Fibroblast of pulmonary artery (primary cell): ENCODE measurements around the gene FGF4.

Experiments
- DNase-seq: peaks from one replicate; pipeline ENCODE4 v3.0.0-alpha.2; 2010; ENCODE audit warnings: low read depth
- H3K4me3 ChIP-seq: replicated peaks from 2 replicates; pipeline ENCODE4 v1.5.1; 2011; ENCODE audit warnings: low read depth, mild to moderate bottlenecking, control low read depth, low read length, moderate library complexity
- CTCF ChIP-seq: IDR thresholded peaks from 2 replicates; pipeline ENCODE4 v1.5.1; 2011; ENCODE audit warnings: mild to moderate bottlenecking, control low read depth, low read length, inconsistent platforms; ENCODE audit errors: missing control alignments

The FGF4 gene

DNA sequence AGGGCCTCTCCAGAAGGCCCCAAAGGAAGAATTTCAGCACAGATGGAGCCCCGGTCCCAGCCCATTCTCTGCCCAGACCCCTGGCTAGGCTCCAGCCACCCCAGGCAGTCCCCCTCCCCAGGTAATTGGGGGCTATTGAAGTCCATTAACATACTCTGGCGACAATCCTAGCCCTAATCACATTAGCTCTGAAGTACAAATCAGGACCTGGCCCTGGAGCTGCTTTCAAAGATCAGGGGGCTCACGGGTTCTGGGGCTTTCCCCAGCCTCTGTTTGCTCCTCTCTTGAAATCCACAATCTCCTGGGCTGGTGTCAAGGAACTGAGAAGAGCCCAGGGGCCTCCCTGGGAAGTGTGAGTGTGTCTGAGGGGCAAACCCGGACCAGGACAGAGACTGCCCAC, 22.3 kb downstream of the FGF4 start:
- H3K4me3 ChIP-seq: no peak overlapping the region
- no peak for DNase-seq
- TF ChIP-seq CTCF: no peak

GRCh38 chr11:69750875-69751597, 24.1 kb downstream of the FGF4 start:
- no peak overlapping the region for H3K4me3 ChIP-seq
- no peak for TF ChIP-seq CTCF
- no peak for DNase-seq

DNA sequence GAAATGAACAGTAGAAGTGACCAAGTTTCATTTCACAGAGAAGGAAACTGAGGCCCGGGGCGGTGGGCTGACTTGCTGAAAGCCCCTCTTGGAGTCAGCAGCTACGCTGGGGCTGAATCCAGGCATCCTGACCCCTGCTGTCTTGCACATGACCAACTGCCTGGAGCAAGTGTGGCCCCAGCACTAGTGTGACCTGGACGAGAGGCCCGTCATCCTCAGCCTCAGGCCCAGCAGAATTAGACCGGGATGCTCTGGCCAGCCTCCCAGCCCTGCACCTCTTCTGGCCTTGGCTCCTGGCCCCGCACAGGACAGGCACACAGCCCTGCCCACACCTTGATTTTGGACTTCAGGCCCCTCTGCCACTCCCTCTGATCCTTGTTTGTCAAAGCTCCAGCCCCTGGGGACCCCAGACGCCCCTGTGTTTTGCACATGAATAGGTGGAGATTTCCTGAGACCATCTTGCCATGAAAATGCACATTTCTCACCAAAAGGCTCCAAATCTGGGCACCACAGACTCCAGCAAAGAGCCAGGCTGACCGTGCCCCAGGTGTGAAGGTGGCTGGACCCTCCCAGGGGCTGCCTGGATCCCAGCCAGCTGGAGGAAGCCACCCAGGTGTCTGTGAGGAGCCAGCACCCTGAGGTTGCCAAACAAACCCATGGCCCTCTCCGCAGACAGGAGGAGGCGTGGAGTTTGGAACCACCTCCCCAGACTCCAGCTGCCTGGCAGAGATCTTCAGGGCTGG, 24.9 kb downstream of the FGF4 start:
- no peak for TF ChIP-seq CTCF
- no peak overlapping the region for H3K4me3 ChIP-seq
- DNase-seq: no peak

DNA sequence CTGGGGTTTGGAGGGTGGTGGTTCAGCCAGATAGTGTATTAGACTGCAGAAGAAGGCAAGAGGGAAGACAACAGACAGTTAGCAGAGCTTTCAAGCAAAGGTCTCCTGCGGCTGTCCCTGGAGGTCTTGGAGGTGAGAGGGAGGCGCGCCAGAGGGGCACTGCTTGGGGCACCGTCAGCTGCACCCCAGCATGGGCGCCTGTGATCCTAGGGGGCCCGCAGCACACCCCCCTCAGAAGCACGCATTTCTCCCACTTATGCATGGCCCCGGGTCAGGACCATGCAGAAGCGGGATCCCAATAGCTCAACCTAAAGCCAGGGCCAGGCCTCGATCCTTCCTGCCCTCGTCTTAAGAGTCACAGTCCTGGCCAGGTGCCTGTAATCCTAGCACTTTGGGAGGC, 26.5 kb downstream of the FGF4 start:
- H3K4me3 ChIP-seq: no peak overlapping the region
- no peak for DNase-seq
- TF ChIP-seq CTCF: no peak

DNA sequence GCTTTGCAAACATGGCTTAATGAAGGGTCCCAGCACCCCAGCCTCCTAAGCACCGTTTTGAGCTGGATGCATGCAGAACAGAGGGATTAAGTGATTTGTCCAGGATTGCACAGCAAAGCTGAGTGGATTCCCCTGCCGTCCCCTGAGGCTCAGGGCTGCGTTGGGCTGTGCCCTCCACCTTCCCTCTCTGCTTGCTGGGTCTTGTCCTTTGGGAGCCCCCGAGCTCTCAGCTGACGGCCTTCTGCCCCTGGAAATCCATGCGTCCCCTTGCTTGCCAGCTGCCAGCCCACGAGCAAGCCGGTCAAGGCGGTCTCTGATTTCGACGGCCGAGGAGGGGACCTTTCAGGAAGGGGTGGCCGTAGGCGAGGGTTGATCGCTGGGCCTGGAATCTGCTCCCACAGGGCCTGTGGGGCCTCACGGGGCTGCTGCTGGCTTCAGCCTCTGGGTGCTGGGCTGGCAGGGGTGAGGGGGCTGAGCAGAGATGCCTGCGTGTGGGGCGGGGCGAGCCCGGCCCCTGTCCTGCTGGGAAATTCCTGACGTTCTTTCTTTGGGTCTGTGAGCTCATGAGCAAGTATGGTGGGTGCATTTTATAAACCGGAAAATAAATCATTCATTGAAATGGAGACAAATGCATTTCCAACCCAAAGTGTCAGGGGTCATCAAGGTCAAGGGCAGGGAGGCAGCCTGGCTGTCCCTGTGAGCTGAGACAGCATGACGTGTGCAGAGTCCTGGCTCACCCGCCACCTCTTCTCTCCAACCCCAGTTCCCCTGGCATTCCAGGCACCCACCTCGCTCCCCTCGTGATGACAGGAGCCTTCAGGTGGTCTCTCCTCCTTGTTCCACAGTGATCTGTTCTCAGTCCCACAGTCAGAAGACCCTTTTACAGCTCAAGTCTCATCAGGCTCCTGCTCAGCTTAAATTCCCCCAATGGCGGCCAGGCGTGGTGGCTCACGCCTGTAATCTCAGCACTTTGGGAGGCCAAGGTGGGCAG, 28.1 kb downstream of the FGF4 start:
- no peak overlapping the region for H3K4me3 ChIP-seq
- DNase-seq: no peak
- TF ChIP-seq CTCF: no peak

DNA sequence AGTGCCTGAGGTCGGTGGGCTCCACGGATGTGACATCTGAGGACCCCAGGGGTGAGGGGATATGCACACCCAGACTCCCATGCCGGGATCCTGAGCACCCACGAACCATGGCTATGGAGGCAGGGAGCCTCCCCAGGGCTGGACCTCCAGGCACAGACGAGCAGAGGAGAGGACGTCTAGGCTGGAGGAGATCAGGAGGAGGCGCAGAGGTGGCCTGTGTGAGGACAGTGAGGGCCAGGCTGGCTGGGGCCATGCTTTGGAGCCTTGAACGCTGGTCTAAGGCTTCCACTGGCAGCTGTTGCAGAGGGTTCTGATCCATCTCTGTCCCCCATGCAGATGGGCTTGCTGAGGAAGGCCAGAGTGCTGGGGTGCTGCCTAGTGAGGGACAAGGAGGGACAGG, 29.0 kb downstream of the FGF4 start:
- H3K4me3 ChIP-seq: no peak overlapping the region
- no peak for TF ChIP-seq CTCF
- no peak for DNase-seq
